SHP77 treated with DMSO at 0.1 percent for 48 hours (cell line): ENCODE results near the gene HACD2.
"Not testable (repeated sequence)": the region's sequence is repeated elsewhere in the genome, so short reads cannot be mapped to it uniquely, and the experiment has no call there.

ENCODE experiments used
- DNase-seq: peaks from one replicate; lab custom pipeline; 2025; lab: John Stamatoyannopoulos, UW

Gene HACD2

DNA sequence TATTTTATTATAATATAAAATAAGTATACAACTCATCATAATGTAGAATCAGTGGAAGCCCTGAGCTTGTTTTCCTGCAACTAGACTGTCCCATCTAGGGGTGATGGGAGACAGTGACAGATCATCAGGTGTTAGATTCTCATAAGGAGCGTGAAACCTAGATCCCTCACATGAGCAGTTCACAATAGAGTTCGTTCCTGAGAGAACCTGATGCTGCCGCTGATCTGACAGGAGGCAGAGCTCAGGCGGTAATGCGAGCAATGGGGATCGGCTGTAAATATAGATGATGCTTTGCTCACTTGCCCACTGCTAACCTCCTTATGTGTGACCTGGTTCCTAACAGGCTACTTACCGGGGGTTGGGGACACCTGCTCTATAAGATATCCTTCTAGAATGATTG is 26.8 kb upstream of the HACD2 start:
- not testable (repeated sequence) for DNase-seq

DNA sequence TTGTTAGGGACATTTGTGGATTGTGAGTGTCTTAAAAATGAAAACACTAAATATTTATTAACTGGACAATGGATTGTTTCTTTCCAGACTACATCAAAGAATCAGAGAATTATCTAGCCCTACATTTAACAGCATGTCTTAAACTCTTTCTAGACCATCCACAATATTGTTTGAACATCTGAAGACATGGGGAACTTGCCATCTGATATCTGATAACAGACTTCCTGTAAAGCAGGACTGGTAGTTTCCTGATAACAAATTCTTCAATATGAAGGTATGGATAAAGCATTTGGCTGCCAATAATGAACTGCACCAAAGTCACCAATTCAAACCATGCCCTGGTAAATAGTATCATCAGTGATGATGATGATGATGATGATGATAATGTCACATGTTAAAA is 26.2 kb upstream of the HACD2 start:
- DNase-seq = no peak

DNA sequence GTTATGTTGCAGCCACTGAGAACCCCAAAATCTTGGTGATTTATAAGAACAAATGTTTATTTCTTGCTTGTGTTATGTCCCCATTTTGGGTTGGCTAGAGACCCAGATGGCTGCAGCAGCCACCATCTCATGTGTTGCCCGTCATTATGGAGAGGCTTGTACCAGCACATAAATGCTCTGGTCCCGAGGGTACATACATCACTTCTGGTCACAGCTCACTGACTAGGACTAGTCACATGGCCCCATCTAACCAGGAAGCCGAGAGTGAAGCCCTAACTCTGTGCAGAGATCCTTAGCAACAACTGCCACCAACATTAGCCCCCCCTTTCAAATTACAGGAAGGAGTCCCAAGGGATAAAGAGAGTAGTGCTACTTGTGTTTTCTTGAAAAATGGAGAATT is 25.5 kb upstream of the HACD2 start:
- DNase-seq = no peak

DNA sequence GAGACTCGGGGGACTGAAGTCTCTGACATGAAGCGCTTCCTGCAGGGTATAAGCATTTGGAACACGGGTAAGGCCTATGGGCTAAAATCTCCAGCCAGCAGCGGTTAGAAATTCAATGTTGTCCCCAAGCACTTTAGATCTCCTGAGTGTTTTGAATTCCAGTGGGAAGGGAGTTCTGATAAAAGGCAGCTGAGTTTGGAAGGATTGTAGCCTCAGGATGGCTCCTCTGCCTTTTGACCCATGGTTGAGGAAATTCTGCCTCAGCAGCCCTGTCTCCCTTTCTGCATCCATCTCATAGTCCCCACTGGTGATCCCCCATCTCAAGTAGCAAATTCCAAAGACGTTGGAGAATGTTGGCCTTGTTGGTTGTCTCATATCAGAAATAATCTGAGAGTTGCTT is 24.2 kb upstream of the HACD2 start:
- DNase-seq = no peak

DNA sequence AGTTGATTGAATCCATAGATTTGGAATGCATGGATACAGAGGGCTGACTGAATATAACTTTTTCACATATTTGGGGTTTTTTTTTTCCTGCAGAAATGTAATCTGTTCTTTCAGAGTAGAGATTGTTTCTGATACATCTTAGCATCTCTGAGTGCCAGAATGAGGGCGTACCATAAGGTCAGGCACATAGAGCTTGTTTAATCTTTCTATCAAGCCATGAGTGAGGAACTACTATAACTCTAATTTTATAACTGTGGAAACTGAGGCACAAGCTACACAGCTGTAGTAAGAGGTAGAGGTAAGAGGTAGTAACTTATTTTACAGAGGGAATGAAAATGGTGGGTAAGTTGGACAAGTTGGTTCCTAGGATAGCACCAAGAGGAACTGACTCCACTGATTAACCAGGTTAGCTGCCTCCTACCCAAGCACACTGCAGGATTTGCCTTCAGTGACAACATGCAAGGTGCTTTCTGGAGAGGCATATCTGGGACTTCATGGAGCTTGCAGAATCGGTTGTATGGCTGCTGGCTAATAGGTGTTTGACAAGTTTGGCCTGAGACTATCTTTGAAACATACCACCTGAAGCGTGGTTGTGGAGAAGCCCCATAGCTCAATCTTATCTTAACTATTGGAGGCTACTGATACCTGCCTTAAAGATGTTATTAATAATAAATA is 23.5 kb upstream of the HACD2 start:
- no peak for DNase-seq

DNA sequence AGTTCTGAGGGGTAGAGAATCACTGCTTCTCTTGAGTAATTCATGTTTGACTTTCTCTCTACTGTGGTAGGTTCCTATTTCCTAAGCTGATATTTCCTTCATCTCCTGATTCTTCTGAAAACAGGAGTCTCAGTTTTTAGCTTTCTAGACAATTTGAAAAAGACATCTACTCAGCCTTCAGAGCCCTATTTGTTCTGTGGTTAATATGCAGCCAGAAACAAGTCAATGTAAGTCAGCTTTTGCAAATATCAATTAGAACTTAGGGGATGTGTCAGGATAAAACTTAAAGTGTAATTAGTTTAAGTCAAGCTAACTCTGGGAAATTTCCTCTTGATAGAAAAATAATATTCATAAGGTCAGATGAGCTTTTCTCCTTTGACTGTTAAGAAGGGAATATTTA is 21.7 kb upstream of the HACD2 start:
- DNase-seq = no peak

DNA sequence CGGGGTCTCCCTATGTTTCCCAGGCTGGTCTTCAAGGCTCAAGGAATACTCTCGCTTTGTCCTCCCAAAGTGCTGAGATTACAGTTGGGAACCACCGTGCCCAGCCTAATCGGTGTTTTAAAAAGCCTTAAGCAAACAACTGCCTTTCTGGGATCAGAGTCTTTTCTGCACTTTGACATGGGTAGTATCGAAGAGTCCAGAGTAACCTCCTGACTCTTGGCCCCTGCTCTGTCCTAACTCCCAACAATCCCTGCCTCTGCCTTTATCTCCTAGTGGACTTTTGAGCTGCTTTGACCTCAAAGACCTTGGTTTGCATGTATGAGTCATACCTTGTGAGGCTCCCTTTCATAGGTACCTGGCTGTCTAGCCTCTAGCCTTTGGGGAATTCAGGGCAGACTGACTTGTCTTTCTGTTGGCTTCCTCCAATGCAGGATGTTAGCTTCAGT is 21.0 kb upstream of the HACD2 start:
- DNase-seq = no peak

DNA sequence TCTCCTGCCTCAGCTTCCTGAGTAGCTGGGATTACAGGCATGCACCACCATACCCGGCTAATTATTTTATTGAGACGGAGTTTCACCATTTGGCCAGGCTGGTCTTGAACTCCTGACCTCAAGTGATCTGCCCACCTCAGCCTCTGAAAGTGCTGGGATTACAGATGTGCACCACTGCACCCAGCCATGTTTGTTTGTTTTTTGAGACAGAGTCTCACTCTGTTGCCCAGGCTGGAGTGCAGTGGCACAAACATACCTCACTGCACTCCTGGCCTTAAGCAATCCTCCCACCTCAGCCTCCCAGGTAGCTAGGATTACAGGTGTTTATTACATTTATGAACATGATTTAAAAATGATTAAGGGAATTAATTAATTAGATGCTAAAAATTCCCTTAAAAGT is 18.3 kb upstream of the HACD2 start:
- DNase-seq = not testable (repeated sequence)

DNA sequence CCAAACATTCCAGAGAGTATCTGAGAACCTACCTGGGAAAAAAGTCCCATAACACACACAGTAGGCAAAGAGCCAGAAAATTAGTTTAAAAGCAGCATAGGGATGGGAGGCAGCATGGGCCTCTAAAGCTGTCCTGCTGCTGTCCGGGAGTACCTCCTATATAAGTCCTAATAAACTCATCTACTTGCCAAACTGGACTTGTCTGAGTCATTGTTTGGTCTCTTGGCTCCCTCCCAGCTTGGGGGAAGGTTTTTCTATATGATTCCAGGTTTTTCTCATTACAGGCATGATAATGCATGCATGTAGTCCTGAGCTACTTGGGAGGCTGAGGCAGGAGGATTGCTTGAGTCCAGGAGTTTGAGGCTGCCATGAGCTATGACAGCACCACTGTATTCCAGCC is 17.5 kb upstream of the HACD2 start:
- DNase-seq = no peak

DNA sequence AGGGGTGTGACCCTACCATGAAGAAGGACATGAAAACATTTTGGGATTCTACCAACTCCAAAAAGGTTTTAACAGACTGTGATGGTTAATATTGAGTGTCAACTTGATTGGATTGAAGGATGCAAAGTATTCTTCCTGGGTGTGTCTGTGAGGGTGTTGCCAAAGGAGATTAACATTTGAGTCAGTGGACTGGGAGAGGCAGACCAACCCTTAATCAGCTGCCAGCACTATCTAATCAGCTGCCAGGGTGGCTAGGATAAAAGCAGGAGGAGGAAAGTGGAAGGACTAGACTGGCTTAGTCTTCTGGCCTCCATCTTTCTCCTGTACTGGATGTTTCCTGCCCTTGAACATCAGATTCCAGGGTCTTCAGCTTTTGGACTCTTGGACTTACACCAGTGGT is 16.0 kb upstream of the HACD2 start:
- not testable (repeated sequence) for DNase-seq

DNA sequence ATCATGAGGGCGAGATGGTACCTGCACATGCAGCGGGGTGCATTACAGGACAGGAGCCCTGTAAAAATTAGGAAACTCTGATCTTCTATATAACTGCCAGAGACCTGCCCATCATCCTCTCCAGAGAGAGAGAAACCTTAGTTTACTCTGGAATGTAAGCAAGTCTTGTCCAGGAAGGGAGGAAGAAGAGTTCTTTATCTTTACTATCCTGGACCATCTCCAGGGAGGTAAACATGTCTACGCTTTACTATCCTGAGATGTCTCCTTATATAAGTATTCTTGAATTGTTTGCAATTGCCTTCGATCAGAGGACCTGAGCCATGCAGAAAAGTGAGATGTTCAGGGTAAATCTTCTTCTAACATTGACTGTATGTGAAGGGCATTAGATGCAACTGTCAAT is 12.7 kb upstream of the HACD2 start:
- no peak for DNase-seq

DNA sequence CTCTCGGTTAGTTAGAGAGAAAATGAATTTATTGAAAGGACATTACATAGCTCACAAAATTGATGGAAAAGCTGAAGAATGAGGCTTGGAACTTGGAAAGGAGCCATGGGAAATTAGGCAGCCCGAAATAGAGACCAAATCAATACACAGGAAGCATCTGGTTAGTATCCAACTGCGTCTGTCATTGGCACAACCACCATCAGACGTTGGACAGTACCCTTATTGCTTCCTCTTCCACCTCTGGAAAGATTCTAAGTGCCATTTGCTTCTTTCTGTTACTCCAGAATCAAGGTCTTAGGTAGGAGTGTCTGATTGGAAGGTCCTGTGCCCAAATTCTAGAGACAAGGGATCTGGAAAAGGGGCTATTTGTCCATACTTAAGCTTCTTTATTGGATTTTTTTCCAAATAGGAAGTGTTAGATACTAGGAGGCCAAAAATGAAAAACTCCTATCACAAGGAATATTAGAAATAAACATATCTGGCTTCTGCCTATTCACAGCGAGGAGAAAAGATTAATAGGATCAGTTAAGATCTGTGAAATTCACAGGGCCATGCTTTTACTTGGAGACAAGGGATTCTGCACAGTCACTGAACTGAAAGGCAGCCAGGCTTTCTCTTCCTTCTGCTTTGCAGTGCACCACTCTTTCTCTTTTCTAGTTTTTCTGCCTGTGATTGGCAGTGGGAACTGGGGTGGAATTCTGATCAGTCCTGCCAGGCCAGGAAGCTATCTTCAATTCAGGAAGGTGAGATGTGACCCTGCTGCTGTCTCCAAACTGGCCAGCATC is 10.7 kb upstream of the HACD2 start:
- DNase-seq = no peak

DNA sequence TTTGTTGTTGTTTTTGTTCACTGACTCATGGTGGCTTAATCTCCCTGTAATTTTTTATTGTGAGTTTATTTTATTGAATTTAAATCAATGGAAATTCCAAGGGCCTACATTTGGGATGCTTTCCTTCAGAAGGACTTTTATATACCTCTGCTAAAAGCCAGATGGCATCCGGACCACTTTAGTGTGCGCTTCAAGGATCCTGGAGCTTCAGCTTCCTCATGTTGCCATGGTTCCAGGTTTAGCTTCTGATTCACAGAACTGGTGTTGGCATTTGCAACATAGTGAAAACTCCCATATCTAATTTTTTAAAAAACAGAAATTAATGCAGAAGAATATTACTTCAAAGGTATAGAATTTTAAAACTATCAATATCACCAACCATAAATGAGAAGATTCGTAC is 8.5 kb upstream of the HACD2 start:
- no peak for DNase-seq

DNA sequence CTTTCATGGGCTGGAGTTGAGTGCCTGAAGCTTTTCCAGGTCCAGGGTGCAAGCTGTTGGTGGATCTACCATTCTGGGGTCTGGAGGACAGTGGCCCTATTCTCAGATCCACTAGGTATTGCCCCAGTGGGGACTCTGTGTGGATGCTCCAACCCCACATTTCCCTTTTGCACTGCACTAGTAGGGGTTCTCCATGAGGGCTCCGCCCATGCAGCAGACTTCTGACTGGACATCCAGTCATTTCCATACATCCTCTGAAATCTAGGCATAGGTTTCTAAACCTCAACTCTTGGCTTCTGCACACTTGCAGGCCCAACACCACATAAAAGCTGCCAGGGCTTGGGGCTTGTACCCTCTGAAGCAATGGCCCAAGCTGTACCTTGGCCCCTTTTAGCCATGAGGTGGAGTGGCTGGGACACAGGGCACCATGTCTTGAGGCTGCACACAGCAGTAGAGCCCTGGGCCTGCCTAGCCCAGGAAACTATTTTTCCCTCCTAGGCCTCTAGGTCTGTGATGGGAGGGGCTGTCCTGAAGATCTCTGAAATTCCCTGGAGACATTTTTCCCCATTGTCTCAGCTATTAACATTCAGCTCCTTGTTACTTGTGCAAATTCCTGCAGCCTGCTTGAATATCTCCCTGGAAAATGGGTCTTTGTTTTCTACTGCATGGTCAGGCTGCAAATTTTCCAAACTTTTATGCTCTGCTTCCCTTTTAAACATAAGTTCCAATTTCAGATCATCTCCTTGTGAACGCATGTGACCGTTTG is 6.0 kb upstream of the HACD2 start:
- DNase-seq = no peak

DNA sequence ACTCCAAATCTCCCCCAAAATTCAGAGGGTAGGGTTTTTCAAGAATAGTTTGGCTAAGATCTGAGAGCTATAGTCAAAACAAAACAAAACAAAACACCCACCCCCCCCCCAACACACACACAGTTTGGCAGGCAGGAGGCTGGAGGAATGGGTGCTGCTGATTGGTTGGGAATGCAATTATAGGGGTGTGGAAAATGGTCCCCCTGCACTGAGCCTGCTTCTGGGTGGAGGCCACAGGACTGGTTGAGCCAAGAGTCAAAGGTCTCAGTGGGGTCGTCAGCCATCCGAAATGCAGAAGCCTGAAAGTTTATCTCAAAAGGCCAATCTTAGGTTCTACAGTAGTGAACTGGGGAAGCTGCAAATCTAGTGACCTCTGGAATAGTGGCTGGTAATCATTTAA is 2.5 kb upstream of the HACD2 start:
- DNase-seq = no peak

DNA sequence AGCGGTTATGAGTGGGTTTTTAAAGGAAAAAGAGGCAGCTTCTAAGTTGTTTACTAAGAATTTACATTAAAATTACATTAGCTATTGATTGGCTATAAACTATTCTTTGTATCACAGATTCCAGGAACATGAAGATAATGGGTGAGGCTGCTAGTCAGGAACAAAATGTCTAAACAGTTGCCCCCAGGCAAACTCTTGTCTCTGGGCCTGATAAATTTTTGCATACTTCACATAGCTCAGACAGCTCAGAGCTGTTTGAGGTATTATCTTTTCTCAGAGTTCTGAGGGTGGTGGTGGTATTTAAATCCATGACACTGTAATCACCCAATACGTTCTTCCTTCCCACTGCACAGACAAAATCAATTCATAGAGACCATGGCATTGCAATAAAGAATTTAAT is 2.1 kb upstream of the HACD2 start:
- no peak for DNase-seq

DNA sequence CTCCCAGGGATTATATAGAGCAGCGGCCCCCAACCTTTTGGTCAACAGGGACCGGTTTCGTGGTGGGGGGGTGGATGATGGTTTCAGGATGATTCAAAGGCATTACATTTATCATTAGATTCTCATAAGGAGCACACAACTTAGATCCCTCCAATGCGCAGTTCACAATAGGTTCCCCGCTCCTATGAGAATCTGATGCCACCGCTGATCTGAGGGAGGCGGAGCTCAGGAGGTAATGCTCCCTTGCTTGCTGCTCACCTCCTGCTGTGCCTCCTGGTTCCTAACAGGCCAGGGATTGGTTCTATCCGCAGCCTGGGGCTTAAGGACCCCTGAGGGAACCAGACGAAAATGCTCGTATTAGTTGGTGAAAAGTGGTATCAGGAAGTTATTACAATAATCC is 1.3 kb upstream of the HACD2 start:
- peak; percentile 77 for DNase-seq

DNA sequence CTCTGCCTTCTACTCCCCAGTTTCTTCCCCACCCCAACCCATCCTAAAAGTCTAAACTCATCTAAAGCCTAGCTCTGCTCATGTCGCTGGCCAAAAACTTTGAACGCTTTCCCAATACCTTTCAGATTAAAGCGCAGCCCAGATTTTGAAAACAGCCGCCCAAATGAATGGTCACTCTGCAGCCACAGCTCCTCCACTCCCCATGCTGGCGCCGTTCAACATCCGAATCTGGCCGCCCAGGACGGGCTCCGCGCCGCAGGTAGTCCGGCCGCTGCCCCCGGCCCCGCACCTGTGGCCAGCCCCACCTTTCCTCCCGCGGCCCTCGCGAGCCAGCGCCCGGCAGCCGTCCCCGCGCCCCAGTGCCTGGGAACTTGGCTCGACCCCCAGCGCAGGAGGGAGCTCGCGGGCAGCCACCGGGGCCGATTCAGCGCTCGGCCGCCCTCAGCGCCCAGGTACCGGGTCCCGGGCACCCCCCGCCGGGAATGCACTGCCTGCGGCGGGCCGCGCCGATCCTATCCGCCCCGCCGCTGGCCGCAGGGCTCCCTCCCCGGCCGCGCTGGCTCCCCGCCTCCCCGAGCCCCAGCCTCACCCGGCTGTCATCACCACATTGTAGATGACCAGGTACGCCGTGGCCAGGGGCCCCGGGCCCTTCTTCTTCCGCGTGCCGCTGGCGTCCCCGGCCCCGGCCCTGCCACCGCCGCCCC is 417 bp downstream of the HACD2 start:
- no peak for DNase-seq

DNA sequence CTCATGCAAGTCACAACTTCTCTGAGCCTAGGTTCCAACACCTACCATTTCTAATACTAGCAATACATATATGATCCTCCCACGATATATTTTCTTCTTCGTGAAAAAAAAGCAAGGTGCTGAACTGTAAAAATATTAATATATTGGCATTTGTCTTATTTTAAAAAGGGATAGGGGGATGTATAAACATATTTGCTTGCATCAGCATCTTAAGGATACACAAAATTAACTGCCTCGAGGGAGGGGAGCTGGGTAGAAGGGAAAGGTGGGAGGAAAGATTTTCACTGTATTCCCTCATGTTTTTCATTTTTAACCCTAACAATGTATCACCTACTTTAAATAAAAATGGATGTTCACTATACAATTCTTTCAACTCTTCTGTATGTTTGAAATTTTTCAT is 1.3 kb downstream of the HACD2 start:
- DNase-seq = no peak

DNA sequence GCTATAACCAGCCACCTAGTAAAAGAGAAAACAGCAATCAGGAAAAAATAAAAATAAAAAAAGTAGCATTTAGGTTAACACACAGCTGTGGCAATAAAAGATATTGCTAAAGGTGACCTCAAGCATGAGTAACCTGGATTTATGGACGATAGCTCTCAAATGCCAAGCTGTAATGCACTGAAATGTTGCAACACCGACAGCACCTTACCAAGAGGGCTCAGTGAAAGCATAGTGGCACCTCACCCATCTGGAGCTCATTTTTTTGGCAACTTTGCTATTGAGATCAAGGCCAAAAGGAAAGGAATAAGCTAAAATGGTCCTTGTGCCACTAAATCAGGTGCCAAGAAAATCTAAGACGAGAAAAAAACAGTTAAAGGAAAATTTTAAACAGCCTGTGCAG is 2.5 kb downstream of the HACD2 start:
- no peak for DNase-seq

DNA sequence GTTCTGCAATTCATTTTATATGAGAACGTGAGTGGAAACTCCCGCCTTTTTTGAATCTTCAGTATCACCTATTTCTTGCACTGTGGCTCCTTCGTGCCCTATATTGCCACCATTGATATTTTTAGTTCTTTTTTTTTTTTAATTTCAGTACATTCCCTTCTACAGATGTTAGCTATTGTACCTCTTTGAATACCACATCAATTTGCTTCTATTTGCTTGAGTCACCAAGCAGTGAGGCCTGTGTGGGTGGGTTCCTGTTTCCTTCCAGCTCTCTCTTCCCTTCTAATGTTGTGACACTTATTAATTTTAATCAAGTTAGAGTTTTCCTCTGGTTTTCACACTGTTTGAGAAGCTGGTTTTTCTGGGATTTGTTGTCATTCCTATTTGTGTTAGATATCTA is 8.7 kb downstream of the HACD2 start:
- DNase-seq = no peak

DNA sequence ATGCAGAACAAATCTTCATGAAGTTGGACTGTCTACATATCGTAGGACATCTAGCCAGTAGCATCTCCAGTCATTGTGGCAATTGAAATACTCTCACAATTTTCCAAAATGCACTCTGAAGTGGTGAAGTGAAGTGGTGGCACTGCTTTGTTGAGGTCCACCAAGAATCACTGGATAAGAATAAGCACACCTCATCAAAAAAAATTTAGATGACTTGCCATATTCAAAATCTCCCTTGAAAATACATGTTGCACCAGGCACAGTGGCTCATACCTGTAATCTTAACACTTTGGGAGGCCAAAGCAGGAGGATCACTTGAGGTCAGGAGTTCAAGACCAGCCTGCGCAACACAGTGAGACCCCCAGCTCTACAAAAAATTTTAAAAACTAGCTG is 12.9 kb downstream of the HACD2 start:
- DNase-seq = no peak
